Neural cell (in vitro differentiated cells): Measurements from ENCODE around the gene NPW. TPM values are rescaled to one million over a fixed set of nuclear protein-coding genes. Genes with fewer than 3 reads are reported as not detected.

ENCODE experiments used
- H2AFZ ChIP-seq: fragments of 200-600, 300-800 bp; sonication (generic), shearing (Covaris generic); 2 replicates; pipeline ENCODE4 v1.6.0; 2014; ENCODE audit warnings: low read depth, mild to moderate bottlenecking, antibody characterized with exemption, low read length, moderate library complexity
- H3F3A ChIP-seq: fragments of 200-600 bp; shearing (Covaris generic); 2 replicates; pipeline ENCODE4 v1.6.1; 2016; ENCODE audit warnings: mild to moderate bottlenecking, moderate library complexity, mixed read lengths, antibody characterized with exemption, low read length; ENCODE audit not compliant: insufficient read depth, poor library complexity, severe bottlenecking
- H3K27ac ChIP-seq: fragments of 200-600, 300-800 bp; sonication (generic), shearing (Covaris generic); 2 replicates; pipeline ENCODE4 v1.5.1; 2014; ENCODE audit warnings: mild to moderate bottlenecking, low read length, moderate library complexity
- H3K27me3 ChIP-seq: fragments of 300-800, 200-600 bp; sonication (generic), shearing (Covaris generic); 2 replicates; pipeline ENCODE4 v1.6.0; 2014; ENCODE audit warnings: mild to moderate bottlenecking, low read depth, low read length, moderate library complexity; ENCODE audit not compliant: insufficient read depth
- H3K36me3 ChIP-seq: fragments of 300-800, 200-600 bp; sonication (generic), shearing (Covaris generic); 2 replicates; pipeline ENCODE4 v1.5.1; 2014; ENCODE audit warnings: mild to moderate bottlenecking, antibody characterized with exemption, low read length, moderate library complexity; ENCODE audit not compliant: insufficient read depth
- H3K4me2 ChIP-seq: fragments of 300-800, 200-600 bp; sonication (generic), shearing (Covaris generic); 2 replicates; pipeline ENCODE4 v1.6.0; 2014; ENCODE audit warnings: mild to moderate bottlenecking, low read length
- H3K4me3 ChIP-seq: fragments of 300-800, 200-600 bp; sonication (generic), shearing (Covaris generic); 2 replicates; pipeline ENCODE4 v1.5.1; 2014; ENCODE audit warnings: mild to moderate bottlenecking, low read length, moderate library complexity
- H3K79me2 ChIP-seq: fragments of 200-600 bp; shearing (Covaris generic); replicated peaks from 2 replicates; pipeline ENCODE4 v1.6.0; 2014; ENCODE audit warnings: mild to moderate bottlenecking, low read length, moderate library complexity; ENCODE audit not compliant: insufficient read depth
- H3K9ac ChIP-seq: fragments of 300-800, 200-600 bp; sonication (generic), shearing (Covaris generic); 2 replicates; pipeline ENCODE4 v1.6.1; 2016; ENCODE audit warnings: mild to moderate bottlenecking, low read length, mixed read lengths
- H3K9me2 ChIP-seq: fragments of 200-600 bp; shearing (Covaris generic); 2 replicates; pipeline ENCODE4 v1.6.1; 2016; ENCODE audit warnings: mild to moderate bottlenecking, low read length, mixed read lengths; ENCODE audit not compliant: insufficient read depth
- H3K9me3 ChIP-seq: fragments of 200-600, 300-800 bp; sonication (generic), shearing (Covaris generic); 2 replicates; pipeline ENCODE4 v1.6.1; 2016; ENCODE audit warnings: mild to moderate bottlenecking, mixed run types, low read length, moderate library complexity, mixed read lengths
- H4K20me1 ChIP-seq: fragments of 200-600 bp; shearing (Covaris generic); 2 replicates; pipeline ENCODE4 v1.6.1; 2016; ENCODE audit warnings: mild to moderate bottlenecking, mixed run types; ENCODE audit not compliant: insufficient read depth
- EP300 ChIP-seq: fragments of 450-650 bp; conservative IDR thresholded peaks from 2 replicates; pipeline ENCODE4 v1.6.1; 2014; ENCODE audit warnings: antibody characterized with exemption, mild to moderate bottlenecking, moderate library complexity; ENCODE audit not compliant: poor library complexity, severe bottlenecking
- EZH2 ChIP-seq: fragments of 200-600, 300-800 bp; shearing (Covaris generic), sonication (generic); IDR thresholded peaks from 2 replicates; pipeline ENCODE4 v1.6.1; 2014; ENCODE audit warnings: antibody characterized with exemption, low read length, borderline replicate concordance, mild to moderate bottlenecking; ENCODE audit not compliant: insufficient read depth, poor library complexity, severe bottlenecking
- MXI1 ChIP-seq: fragments of 450-650 bp; conservative IDR thresholded peaks from 2 replicates; pipeline ENCODE4 v1.6.1; 2014; ENCODE audit warnings: antibody characterized with exemption, mild to moderate bottlenecking; ENCODE audit not compliant: poor library complexity, severe bottlenecking
- POLR2AphosphoS5 ChIP-seq: IDR thresholded peaks from 2 replicates; pipeline ENCODE4 v1.6.1; 2012
- RAD21 ChIP-seq: fragments of 450-650 bp; conservative IDR thresholded peaks from 2 replicates; pipeline ENCODE4 v1.6.1; 2014; ENCODE audit warnings: antibody characterized with exemption, mild to moderate bottlenecking, moderate library complexity
- SMC3 ChIP-seq: fragments of 450-650 bp; conservative IDR thresholded peaks from 2 replicates; pipeline ENCODE4 v1.6.1; 2014; ENCODE audit warnings: antibody characterized with exemption, mild to moderate bottlenecking, moderate library complexity; ENCODE audit not compliant: poor library complexity
- TAF1 ChIP-seq: IDR thresholded peaks from 2 replicates; pipeline ENCODE4 v1.6.1; 2012; ENCODE audit warnings: low read depth
- polyA plus RNA-seq: library from polyadenylated mRNA; depleted of rRNA; stranded (reverse); fragments of >200 nt; gene quantifications from 2 replicates; pipeline ENCODE4 v1.2.3, GENCODE V29; 2014
- TF ChIP-seq, protein P1 (sequence below): fragments of 450-650 bp; IDR thresholded peaks from 2 replicates; pipeline ENCODE4 v1.5.1; 2014; ENCODE audit warnings: antibody characterized with exemption, mild to moderate bottlenecking, moderate library complexity; ENCODE audit not compliant: poor library complexity, severe bottlenecking
- TF ChIP-seq, protein P2 (sequence below): IDR thresholded peaks from 2 replicates; pipeline ENCODE4 v1.6.1; 2012; ENCODE audit warnings: borderline replicate concordance

The NPW gene
- polyA plus RNA-seq, 1 donor from 2014 or later, result not detected

DNA sequence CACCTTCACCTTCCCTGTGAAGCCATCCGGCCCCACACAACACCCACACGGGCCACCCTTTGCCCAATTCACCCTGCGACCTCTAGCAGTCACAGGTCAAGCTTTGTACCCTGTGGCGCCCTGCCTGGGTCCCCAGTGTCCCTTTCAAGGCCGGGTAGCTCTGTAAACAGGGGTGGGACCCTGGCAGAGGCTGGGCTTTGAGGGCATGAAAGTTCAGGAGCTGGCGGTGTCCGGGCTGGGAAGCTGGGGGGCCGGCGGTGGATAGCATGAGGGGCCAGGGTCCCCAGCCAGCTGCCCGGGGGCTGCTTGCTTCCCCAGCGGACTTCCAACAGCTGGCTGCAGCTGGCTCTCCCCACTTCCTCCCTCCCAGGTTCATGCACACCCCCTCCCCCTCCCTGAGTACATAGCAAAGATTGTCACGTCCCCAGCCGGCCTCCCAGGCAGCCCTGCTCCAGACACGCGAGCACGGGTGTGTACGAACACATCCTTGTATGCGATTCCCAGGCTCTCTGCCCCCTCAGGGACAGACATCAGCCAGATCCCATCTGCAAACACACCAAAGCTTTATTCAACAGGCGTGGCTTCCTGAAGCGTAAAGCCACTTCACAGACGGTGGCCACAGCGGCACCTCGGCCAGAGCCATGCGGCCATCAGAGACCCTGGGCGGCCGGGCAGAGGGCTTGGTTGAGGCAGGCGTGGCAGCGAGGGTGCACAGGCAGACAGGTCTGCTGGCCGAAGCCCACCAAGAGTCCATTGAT is 19.9 kb downstream of the NPW start:
- no peak for TF ChIP-seq EZH2
- TF ChIP-seq, protein P1, sequence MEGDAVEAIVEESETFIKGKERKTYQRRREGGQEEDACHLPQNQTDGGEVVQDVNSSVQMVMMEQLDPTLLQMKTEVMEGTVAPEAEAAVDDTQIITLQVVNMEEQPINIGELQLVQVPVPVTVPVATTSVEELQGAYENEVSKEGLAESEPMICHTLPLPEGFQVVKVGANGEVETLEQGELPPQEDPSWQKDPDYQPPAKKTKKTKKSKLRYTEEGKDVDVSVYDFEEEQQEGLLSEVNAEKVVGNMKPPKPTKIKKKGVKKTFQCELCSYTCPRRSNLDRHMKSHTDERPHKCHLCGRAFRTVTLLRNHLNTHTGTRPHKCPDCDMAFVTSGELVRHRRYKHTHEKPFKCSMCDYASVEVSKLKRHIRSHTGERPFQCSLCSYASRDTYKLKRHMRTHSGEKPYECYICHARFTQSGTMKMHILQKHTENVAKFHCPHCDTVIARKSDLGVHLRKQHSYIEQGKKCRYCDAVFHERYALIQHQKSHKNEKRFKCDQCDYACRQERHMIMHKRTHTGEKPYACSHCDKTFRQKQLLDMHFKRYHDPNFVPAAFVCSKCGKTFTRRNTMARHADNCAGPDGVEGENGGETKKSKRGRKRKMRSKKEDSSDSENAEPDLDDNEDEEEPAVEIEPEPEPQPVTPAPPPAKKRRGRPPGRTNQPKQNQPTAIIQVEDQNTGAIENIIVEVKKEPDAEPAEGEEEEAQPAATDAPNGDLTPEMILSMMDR, result no peak
- TF ChIP-seq, protein P2, sequence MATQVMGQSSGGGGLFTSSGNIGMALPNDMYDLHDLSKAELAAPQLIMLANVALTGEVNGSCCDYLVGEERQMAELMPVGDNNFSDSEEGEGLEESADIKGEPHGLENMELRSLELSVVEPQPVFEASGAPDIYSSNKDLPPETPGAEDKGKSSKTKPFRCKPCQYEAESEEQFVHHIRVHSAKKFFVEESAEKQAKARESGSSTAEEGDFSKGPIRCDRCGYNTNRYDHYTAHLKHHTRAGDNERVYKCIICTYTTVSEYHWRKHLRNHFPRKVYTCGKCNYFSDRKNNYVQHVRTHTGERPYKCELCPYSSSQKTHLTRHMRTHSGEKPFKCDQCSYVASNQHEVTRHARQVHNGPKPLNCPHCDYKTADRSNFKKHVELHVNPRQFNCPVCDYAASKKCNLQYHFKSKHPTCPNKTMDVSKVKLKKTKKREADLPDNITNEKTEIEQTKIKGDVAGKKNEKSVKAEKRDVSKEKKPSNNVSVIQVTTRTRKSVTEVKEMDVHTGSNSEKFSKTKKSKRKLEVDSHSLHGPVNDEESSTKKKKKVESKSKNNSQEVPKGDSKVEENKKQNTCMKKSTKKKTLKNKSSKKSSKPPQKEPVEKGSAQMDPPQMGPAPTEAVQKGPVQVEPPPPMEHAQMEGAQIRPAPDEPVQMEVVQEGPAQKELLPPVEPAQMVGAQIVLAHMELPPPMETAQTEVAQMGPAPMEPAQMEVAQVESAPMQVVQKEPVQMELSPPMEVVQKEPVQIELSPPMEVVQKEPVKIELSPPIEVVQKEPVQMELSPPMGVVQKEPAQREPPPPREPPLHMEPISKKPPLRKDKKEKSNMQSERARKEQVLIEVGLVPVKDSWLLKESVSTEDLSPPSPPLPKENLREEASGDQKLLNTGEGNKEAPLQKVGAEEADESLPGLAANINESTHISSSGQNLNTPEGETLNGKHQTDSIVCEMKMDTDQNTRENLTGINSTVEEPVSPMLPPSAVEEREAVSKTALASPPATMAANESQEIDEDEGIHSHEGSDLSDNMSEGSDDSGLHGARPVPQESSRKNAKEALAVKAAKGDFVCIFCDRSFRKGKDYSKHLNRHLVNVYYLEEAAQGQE, result no peak
- no peak for TF ChIP-seq EP300
- no peak for TF ChIP-seq TAF1
- no peak for TF ChIP-seq MXI1
- no peak for TF ChIP-seq POLR2AphosphoS5
- no peak for TF ChIP-seq RAD21
- TF ChIP-seq SMC3, result no peak
- H3K9me3 ChIP-seq, result no peaks in the 10 kb centered on the region
- H3K27ac ChIP-seq, result no peak overlapping the region

DNA sequence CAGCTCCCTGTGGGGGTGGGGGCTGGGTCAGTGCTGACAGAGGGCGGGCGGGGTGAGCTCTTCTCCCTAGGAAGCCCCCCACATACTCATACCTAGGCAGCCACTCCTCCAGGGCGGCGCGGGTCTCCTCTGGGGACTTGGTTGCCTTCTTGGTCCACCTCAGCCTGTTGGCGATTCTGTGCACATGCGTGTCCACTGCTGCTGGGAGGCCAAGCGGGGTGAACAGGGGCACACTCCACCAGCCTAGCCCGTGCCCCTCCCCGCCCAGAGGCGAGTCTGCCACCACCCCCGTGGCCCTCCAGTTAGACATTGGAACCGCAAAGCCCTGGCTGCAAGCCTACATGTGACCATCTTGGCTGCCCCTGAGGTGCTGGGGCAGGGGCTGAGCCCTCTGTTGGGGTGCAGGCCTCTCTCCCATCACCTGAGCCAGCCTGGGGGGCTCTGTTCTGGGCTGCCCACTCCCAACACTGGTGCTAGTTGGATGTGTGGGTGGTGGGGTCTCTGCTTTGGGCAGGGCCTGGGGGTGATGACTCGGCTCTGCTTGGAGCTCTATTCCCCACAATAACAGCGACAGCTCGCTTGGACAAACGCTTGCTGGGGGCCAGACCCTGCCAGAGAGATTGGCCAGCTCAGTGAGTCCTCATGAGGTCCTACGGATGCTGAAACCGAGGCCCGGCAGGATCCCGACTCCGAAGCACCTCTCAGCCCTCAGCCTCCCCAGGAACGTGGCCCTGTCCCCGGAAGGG is 20.6 kb downstream of the NPW start:
- Histone ChIP-seq H3K9ac (no peak overlapping the region), H3K79me2 (no peaks in the 10 kb centered on the region), H4K20me1 (no peaks in the 10 kb centered on the region), H3K36me3 (no peaks in the 10 kb centered on the region), H3K4me3 (no peak overlapping the region), H2AFZ (no peak overlapping the region), H3K27ac (no peak overlapping the region), H3K4me2 (no peak overlapping the region), H3F3A (no peaks in the 10 kb centered on the region), H3K9me3 (no peaks in the 10 kb centered on the region), H3K9me2 (no peaks in the 10 kb centered on the region), H3K27me3 (no peaks in the 10 kb centered on the region)
- TF ChIP-seq EZH2 (no peak), EP300 (no peak), POLR2AphosphoS5 (no peak), MXI1 (no peak)
- TF ChIP-seq, protein P2, result no peak

More for the DNA sequence above, 19.9 kb downstream of the NPW start:
- Histone ChIP-seq H3K4me3 (no peak overlapping the region), H3K9ac (no peak overlapping the region), H2AFZ (no peak overlapping the region), H3K4me2 (no peak overlapping the region), H3K79me2 (no peaks in the 10 kb centered on the region), H3K36me3 (no peaks in the 10 kb centered on the region), H3F3A (no peaks in the 10 kb centered on the region), H4K20me1 (no peaks in the 10 kb centered on the region), H3K9me2 (no peaks in the 10 kb centered on the region), H3K27me3 (no peaks in the 10 kb centered on the region)
